ENCODE results near the gene UBE2D2. TPM values are rescaled to one million over a fixed set of nuclear protein-coding genes. Genes with fewer than 3 reads are reported as not detected.

Gene UBE2D2
- total and polyA plus RNA-seq, 4 donors, result 84.1 to 97.8 (median 91.2) TPM

GRCh38 chr5:139676951-139677735 lies 116.0 kb downstream of the UBE2D2 start:
- WGBS, 2 donors, result 78 to 81% methylated on average over 29 of the region's 29 CpGs
- Histone ChIP-seq H3K36me3 (ENCODE audit: control insufficient read depth in 4 of 4, insufficient read depth in 4 of 4, low read length in 4 of 4) (peaks cover 0 to 12% (median 0%) of the 10 kb centered on the region in 4 donors), H3K9ac (ENCODE audit: insufficient read depth in 1 of 2, low read length in 2 of 2) (no peak overlapping the region), H3K4me3 (no peak overlapping the region), H3K9me3 (ENCODE audit: control insufficient read depth in 4 of 4, insufficient read depth in 3 of 4, low read length in 3 of 4) (no peaks in the 10 kb centered on the region), H3K27ac (ENCODE audit: low read depth in 1 of 2, low read length in 1 of 2) (peak overlapping the region in 1 of 2 donors; percentile 51), H3K4me1 (ENCODE audit: control insufficient read depth in 5 of 5, insufficient read depth in 5 of 5, low read length in 5 of 5) (peaks cover 0 to 22% (median 6%) of the 10 kb centered on the region in 5 donors), H3K27me3 (ENCODE audit: control insufficient read depth in 3 of 3, insufficient read depth in 3 of 3, low read length in 2 of 3) (no peaks in the 10 kb centered on the region)
- no peak for ATAC-seq (ENCODE audit: insufficient read depth, low FRiP score)
- no peak for TF ChIP-seq CTCF (IDR thresholded peaks at IDR 0.05; ENCODE audit: control extremely low read depth, extremely low read depth)
- DNase-seq, result peak in 2 of 3 donors; percentile 61 to 64

Small RNAs within 50 kb of the gene (small RNA-seq; reads per million reads assigned to genes)
- gene RF00019 (ENCODE audit: low replicate concordance), result not detected

Other genes with a start within 250 kb of the UBE2D2 start
- 10 to 100 TPM; 55.6 to 82.3 TPM for gene PAIP2, start 219.5 kb upstream of the UBE2D2 start, total RNA-seq
- gene PAIP2, start 219.5 kb upstream of the UBE2D2 start, polyA plus RNA-seq, result 10 to 100 TPM; 58.9 to 83.1 TPM
- 1 to 10 TPM; 1.3 to 4.4 TPM for gene SLC23A1, start 178.0 kb upstream of the UBE2D2 start, total RNA-seq
- under 1 TPM; 0.30 to 0.32 TPM for gene SLC23A1, start 178.0 kb upstream of the UBE2D2 start, polyA plus RNA-seq
- 10 to 100 TPM; 12.2 to 14.8 TPM for gene MZB1, start 171.4 kb upstream of the UBE2D2 start, total RNA-seq
- gene MZB1, start 171.4 kb upstream of the UBE2D2 start, polyA plus RNA-seq, result 10 to 100 TPM in 1 of 2 donors, 1 to 10 TPM in 1; 2.5 to 13.4 TPM
- gene PROB1, start 166.2 kb upstream of the UBE2D2 start, total RNA-seq, result 1 to 10 TPM in 1 of 2 donors, under 1 TPM in 1; 0.46 to 2.2 TPM
- gene PROB1, start 166.2 kb upstream of the UBE2D2 start, polyA plus RNA-seq, result under 1 TPM; 0.33 to 0.98 TPM
- gene SPATA24, start 157.2 kb upstream of the UBE2D2 start, total RNA-seq, result 1 to 10 TPM; 4.2 to 5.8 TPM
- gene SPATA24, start 157.2 kb upstream of the UBE2D2 start, polyA plus RNA-seq, result 10 to 100 TPM in 1 of 2 donors, 1 to 10 TPM in 1; 6.6 to 11.1 TPM
- gene DNAJC18, start 121.8 kb upstream of the UBE2D2 start, total RNA-seq, result 1 to 10 TPM; 8.0 to 9.4 TPM
- gene DNAJC18, start 121.8 kb upstream of the UBE2D2 start, polyA plus RNA-seq, result 10 to 100 TPM in 1 of 2 donors, 1 to 10 TPM in 1; 2.2 to 10.7 TPM
- 10 to 100 TPM; 46.2 to 46.7 TPM for gene ECSCR, start 98.6 kb upstream of the UBE2D2 start, total RNA-seq
- gene ECSCR, start 98.6 kb upstream of the UBE2D2 start, polyA plus RNA-seq, result 10 to 100 TPM; 24.6 to 55.7 TPM
- gene SMIM33, start 90.3 kb upstream of the UBE2D2 start, total RNA-seq, result not detected
- under 1 TPM in 1 of 2 donors, not detected in 1; 0.17 TPM for gene SMIM33, start 90.3 kb upstream of the UBE2D2 start, polyA plus RNA-seq
- gene STING1, start 78.6 kb upstream of the UBE2D2 start, total RNA-seq, result 100 to 1,000 TPM; 144 to 204 TPM
- gene STING1, start 78.6 kb upstream of the UBE2D2 start, polyA plus RNA-seq, result 100 to 1,000 TPM in 1 of 2 donors, 10 to 100 TPM in 1; 54.3 to 114 TPM
- gene CXXC5, start 87.0 kb downstream of the UBE2D2 start, total RNA-seq, result 10 to 100 TPM; 26.5 to 39.8 TPM
- 10 to 100 TPM; 20.7 to 23.5 TPM for gene CXXC5, start 87.0 kb downstream of the UBE2D2 start, polyA plus RNA-seq
- under 1 TPM; 0.06 to 0.20 TPM for gene PSD2, start 234.5 kb downstream of the UBE2D2 start, total RNA-seq
- gene PSD2, start 234.5 kb downstream of the UBE2D2 start, polyA plus RNA-seq, result under 1 TPM; 0.01 to 0.04 TPM

All from lung (tissue), 13 donors.